Endothelial cell (in vitro differentiated cells): Measurements from ENCODE around the gene CD96. TPM values are rescaled to one million over a fixed set of nuclear protein-coding genes. Genes with fewer than 3 reads are reported as not detected.

Experiments used
- DNase-seq: peaks from one replicate; pipeline ENCODE4 v3.0.0; 2021; ENCODE audit warnings: low spot score
- H3K27ac Mint-ChIP-seq: one replicate; pipeline ENCODE4 v1.8.0; 2021; ENCODE audit warnings: mixed read lengths, inconsistent platforms; ENCODE audit not compliant: unreplicated experiment
- H3K27me3 Mint-ChIP-seq: one replicate; pipeline ENCODE4 v1.8.0; 2021; ENCODE audit warnings: mild to moderate bottlenecking, moderate library complexity, mixed read lengths, inconsistent platforms; ENCODE audit not compliant: unreplicated experiment
- H3K36me3 Mint-ChIP-seq: one replicate; pipeline ENCODE4 v1.8.0; 2021; ENCODE audit warnings: mild to moderate bottlenecking, low read depth, mixed read lengths, inconsistent platforms; ENCODE audit not compliant: unreplicated experiment
- H3K4me1 Mint-ChIP-seq: one replicate; pipeline ENCODE4 v1.8.0; 2021; ENCODE audit warnings: mild to moderate bottlenecking, mixed read lengths, inconsistent platforms; ENCODE audit not compliant: unreplicated experiment
- H3K4me3 Mint-ChIP-seq: one replicate; pipeline ENCODE4 v1.8.0; 2021; ENCODE audit warnings: mild to moderate bottlenecking, mixed read lengths, inconsistent platforms; ENCODE audit not compliant: unreplicated experiment
- H3K9me3 Mint-ChIP-seq: one replicate; pipeline ENCODE4 v1.8.0; 2021; ENCODE audit warnings: mixed read lengths, inconsistent platforms; ENCODE audit not compliant: unreplicated experiment
- CTCF ChIP-seq: fragments of 200-600 bp; sonication (generic); IDR thresholded peaks from one replicate; pipeline ENCODE4 v1.5.0; 2021; ENCODE audit warnings: antibody characterized with exemption; ENCODE audit not compliant: unreplicated experiment
- total RNA-seq: library from RNA; stranded (reverse); fragmentation: NEBNext Ultra II Directional; extraction: Animal tissue kit (Norgen Biotek cat#: 25700); gene quantifications from one replicate; pipeline ENCODE4 v1.2.1, GENCODE V29; 2021; ENCODE audit not compliant: unreplicated experiment

Gene CD96
- total RNA-seq, 1 donor from 2014 or later: not detected

DNA sequence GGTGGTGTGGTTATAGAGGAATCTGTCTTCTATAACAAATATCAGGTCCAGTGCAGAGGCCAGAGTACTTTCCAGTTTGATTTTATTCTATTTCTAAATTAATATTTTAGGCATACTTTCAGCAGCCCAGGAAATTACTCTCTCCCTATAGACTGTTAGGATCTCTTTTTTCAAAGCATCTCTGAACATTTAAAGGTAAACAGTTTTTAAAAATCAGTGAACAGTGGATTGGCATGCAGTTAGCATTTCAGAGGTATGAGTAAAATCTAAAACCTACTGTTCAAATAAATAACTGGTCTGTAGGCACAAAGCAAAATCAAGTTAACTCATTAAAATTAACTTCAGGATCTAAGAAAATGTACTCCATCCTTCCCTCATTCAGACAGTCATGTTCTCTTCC, 50.1 kb downstream of the CD96 start:
- Mint-ChIP-seq H3K9me3 (no peaks in the 10 kb centered on the region), H3K4me1 (no peaks in the 10 kb centered on the region), H3K27ac (no peak overlapping the region), H3K27me3 (no peaks in the 10 kb centered on the region), H3K4me3 (no peak overlapping the region), H3K36me3 (no peaks in the 10 kb centered on the region)
- no peak for DNase-seq
- TF ChIP-seq CTCF: no peak

- TF ChIP-seq CTCF: no peak
- Mint-ChIP-seq H3K27ac (no peak overlapping the region), H3K4me1 (no peaks in the 10 kb centered on the region), H3K27me3 (no peaks in the 10 kb centered on the region), H3K36me3 (no peaks in the 10 kb centered on the region), H3K4me3 (no peak overlapping the region), H3K9me3 (no peaks in the 10 kb centered on the region)
- DNase-seq: no peak
Observed at GRCh38 chr3:111592936-111593335, 50.9 kb downstream of the CD96 start.

DNA sequence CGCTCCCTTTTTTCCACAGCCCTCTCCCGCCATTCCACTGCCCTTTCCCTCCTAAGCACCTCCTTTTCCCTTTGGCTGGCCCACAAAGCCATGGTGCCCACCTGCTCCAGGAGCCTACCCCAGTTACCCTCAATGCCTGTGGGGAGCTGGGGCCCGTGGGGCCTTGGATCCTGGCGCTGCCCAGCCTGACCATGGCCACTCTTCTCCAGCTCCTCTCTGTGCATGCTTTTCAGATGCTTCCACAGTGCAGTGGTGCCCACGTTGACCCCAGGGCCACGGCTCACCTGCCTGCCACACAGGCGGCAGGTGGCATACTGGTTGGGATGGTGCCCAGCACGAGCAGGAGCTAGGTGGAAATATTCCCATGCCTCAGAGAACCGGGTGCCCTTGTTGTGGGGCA, 51.7 kb downstream of the CD96 start:
- TF ChIP-seq CTCF: no peak
- Mint-ChIP-seq H3K4me3 (no peak overlapping the region), H3K36me3 (no peaks in the 10 kb centered on the region), H3K27me3 (no peaks in the 10 kb centered on the region), H3K4me1 (no peaks in the 10 kb centered on the region), H3K9me3 (no peaks in the 10 kb centered on the region), H3K27ac (no peak overlapping the region)
- DNase-seq: no peak

DNA sequence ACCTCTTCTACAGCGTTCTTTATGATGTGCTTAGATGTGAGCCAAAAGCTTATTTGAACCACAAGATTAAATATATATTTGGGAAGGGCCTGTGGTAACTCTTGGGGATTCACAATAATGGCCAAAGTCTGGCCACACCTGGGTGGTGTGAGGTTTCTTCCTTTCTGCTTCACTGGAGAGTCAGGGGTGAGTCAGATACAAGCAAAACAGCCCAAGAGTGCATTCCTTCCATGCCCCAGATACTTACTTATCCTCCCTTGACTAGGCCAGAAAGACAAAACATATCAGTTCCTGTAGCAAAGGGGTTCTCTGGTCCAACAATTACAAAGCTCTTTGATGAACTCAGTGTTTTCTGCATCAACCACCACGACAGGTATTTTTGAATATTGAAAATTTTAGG, 52.2 kb downstream of the CD96 start:
- no peak for TF ChIP-seq CTCF
- H3K36me3 Mint-ChIP-seq: no peaks in the 10 kb centered on the region
- no peak for DNase-seq
- H3K9me3 Mint-ChIP-seq: no peaks in the 10 kb centered on the region
- no peaks in the 10 kb centered on the region for H3K4me1 Mint-ChIP-seq
- no peak overlapping the region for H3K4me3 Mint-ChIP-seq
- H3K27ac Mint-ChIP-seq: no peak overlapping the region
- no peaks in the 10 kb centered on the region for H3K27me3 Mint-ChIP-seq

GRCh38 chr3:111594781-111595180, 52.8 kb downstream of the CD96 start:
- H3K4me3 Mint-ChIP-seq: no peak overlapping the region
- TF ChIP-seq CTCF: no peak
- H3K27ac Mint-ChIP-seq: no peak overlapping the region
- H3K9me3 Mint-ChIP-seq: no peaks in the 10 kb centered on the region
- DNase-seq: no peak
- no peaks in the 10 kb centered on the region for H3K4me1 Mint-ChIP-seq
- no peaks in the 10 kb centered on the region for H3K36me3 Mint-ChIP-seq
- H3K27me3 Mint-ChIP-seq: no peaks in the 10 kb centered on the region
